HL-60 (cell line): ENCODE results near the gene ABCB1.

Source experiments
- DNase-seq, 2 experiments: peaks; one replicate each; pipeline ENCODE4 v3.0.0-alpha.2; 2010 to 2020; ENCODE audit warnings: low read depth in 1 of 2, low spot score in 1 of 2
- H3K27ac ChIP-seq: fragments of 250-450 bp; sonication (Bioruptor Pico); replicated peaks from 2 replicates; pipeline ENCODE4 v1.5.1; 2020; ENCODE audit warnings: mild to moderate bottlenecking, moderate library complexity
- H3K27me3 ChIP-seq: fragments of 250-450 bp; sonication (Bioruptor Pico); 2 replicates; pipeline ENCODE4 v1.5.1; 2021; ENCODE audit warnings: mild to moderate bottlenecking, moderate library complexity; ENCODE audit not compliant: insufficient read depth, poor library complexity, severe bottlenecking
- H3K4me3 ChIP-seq: replicated peaks from 2 replicates; pipeline ENCODE4 v1.5.1; 2011; ENCODE audit warnings: mild to moderate bottlenecking, control low read depth, low read length; ENCODE audit not compliant: insufficient read depth
- CTCF ChIP-seq: IDR thresholded peaks from one replicate; pipeline ENCODE4 v1.5.1; 2011; ENCODE audit warnings: low read length, control low read depth, inconsistent platforms; ENCODE audit not compliant: insufficient read depth
- GABPA ChIP-seq: IDR thresholded peaks from 2 replicates; pipeline ENCODE4 v1.6.1; 2012; ENCODE audit warnings: low read depth
- POLR2AphosphoS5 ChIP-seq: IDR thresholded peaks from 2 replicates; pipeline ENCODE4 v1.6.1; 2012; ENCODE audit warnings: low read depth
- SPI1 ChIP-seq: IDR thresholded peaks from 2 replicates; pipeline ENCODE4 v1.6.1; 2012; ENCODE audit warnings: low read depth, mild to moderate bottlenecking, borderline replicate concordance
- TF ChIP-seq, protein P1 (sequence below): IDR thresholded peaks from 2 replicates; pipeline ENCODE4 v1.6.1; 2012; ENCODE audit warnings: low read depth; ENCODE audit not compliant: insufficient replicate concordance

ABCB1 gene

DNA sequence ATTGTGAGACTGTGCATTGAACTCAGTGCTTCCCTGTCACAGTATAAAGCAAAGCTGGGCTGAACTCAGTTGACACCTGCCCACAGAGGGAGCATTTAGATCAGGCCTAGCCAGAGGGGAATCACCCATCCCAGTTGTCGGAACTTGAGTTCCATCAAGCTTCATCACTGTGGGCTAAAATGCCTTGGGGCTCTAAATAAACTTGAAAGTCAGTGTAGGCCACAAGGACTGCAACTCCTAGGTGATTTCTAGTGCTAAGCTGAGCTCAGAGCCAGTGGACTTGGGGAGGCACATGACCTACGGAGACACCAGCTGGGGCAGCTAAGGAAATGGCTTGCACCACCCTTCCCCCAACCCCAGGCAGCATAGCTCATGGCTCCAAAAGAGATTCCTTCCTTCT is 117.6 kb downstream of the ABCB1 start:
- Histone ChIP-seq H3K27me3 (peaks cover 6% of the 10 kb centered on the region), H3K4me3 (no peak overlapping the region), H3K27ac (no peak overlapping the region)
- DNase-seq, result no peak
- TF ChIP-seq, protein P1, sequence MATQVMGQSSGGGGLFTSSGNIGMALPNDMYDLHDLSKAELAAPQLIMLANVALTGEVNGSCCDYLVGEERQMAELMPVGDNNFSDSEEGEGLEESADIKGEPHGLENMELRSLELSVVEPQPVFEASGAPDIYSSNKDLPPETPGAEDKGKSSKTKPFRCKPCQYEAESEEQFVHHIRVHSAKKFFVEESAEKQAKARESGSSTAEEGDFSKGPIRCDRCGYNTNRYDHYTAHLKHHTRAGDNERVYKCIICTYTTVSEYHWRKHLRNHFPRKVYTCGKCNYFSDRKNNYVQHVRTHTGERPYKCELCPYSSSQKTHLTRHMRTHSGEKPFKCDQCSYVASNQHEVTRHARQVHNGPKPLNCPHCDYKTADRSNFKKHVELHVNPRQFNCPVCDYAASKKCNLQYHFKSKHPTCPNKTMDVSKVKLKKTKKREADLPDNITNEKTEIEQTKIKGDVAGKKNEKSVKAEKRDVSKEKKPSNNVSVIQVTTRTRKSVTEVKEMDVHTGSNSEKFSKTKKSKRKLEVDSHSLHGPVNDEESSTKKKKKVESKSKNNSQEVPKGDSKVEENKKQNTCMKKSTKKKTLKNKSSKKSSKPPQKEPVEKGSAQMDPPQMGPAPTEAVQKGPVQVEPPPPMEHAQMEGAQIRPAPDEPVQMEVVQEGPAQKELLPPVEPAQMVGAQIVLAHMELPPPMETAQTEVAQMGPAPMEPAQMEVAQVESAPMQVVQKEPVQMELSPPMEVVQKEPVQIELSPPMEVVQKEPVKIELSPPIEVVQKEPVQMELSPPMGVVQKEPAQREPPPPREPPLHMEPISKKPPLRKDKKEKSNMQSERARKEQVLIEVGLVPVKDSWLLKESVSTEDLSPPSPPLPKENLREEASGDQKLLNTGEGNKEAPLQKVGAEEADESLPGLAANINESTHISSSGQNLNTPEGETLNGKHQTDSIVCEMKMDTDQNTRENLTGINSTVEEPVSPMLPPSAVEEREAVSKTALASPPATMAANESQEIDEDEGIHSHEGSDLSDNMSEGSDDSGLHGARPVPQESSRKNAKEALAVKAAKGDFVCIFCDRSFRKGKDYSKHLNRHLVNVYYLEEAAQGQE, result no peak

GRCh38 chr7:87482115-87482514 is 118.6 kb downstream of the ABCB1 start:
- TF ChIP-seq GABPA (no peak), SPI1 (no peak), CTCF (no peak), POLR2AphosphoS5 (no peak)
- TF ChIP-seq, protein P1, result no peak
- H3K27me3 ChIP-seq, result peaks cover 8% of the 10 kb centered on the region
- no peak for DNase-seq
- no peak overlapping the region for H3K27ac ChIP-seq
- H3K4me3 ChIP-seq, result no peak overlapping the region

DNA sequence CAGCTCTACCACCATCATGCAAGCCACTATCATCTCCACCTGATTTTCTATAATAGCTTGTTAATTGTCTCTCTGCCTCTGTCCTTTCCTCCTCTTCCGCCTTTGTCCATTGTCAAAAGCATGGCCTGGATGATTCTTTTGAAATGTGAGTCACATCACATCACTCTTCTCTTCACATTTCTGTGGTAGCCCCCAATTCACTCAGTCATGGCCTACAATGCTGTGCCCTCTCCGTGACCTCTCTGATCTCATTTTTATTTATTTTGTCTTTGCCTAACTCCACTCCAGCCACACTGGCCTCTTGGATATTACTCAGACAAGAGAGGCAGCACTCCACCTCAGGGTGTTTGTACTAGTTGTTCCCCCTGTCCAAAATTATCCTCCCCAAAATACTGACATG is 120.3 kb downstream of the ABCB1 start:
- no peak overlapping the region for H3K4me3 ChIP-seq
- no peak for DNase-seq
- peaks cover 19% of the 10 kb centered on the region for H3K27me3 ChIP-seq
- no peak overlapping the region for H3K27ac ChIP-seq
- TF ChIP-seq SPI1 (no peak), CTCF (no peak), GABPA (no peak), POLR2AphosphoS5 (no peak)
- TF ChIP-seq, protein P1, result no peak

GRCh38 chr7:87479951-87480350 is 120.7 kb downstream of the ABCB1 start:
- TF ChIP-seq, protein P1, result no peak
- no peak for TF ChIP-seq SPI1
- TF ChIP-seq POLR2AphosphoS5, result no peak
- no peak for TF ChIP-seq GABPA
- no peak for TF ChIP-seq CTCF
- Histone ChIP-seq H3K4me3 (no peak overlapping the region), H3K27ac (no peak overlapping the region), H3K27me3 (peaks cover 24% of the 10 kb centered on the region)
- no peak for DNase-seq
